HEK293T (cell line): ENCODE results near the gene MITF.

ENCODE experiments used
- ARNT ChIP-seq: fragments of 450-650 bp; IDR thresholded peaks from 2 replicates; pipeline ENCODE4 v1.6.1; 2017; ENCODE audit warnings: mild to moderate bottlenecking
- BHLHE40 ChIP-seq: fragments of 450-650 bp; IDR thresholded peaks from 2 replicates; pipeline ENCODE4 v1.6.1; 2016; ENCODE audit warnings: mild to moderate bottlenecking, moderate library complexity, borderline replicate concordance
- ELF4 ChIP-seq: fragments of 450-650 bp; IDR thresholded peaks from 2 replicates; pipeline ENCODE4 v1.6.1; 2017; ENCODE audit warnings: antibody characterized with exemption
- FOXA1 ChIP-seq: fragments of 450-650 bp; IDR thresholded peaks from 2 replicates; pipeline ENCODE4 v1.6.1; 2016; ENCODE audit warnings: mild to moderate bottlenecking
- FOXK2 ChIP-seq: fragments of 450-650 bp; IDR thresholded peaks from 2 replicates; pipeline ENCODE4 v1.6.1; 2016; ENCODE audit warnings: mild to moderate bottlenecking
- L3MBTL2 ChIP-seq: fragments of 450-650 bp; conservative IDR thresholded peaks from 2 replicates; pipeline ENCODE4 v1.6.1; 2016; ENCODE audit warnings: mild to moderate bottlenecking
- LEF1 ChIP-seq: fragments of 450-650 bp; IDR thresholded peaks from 2 replicates; pipeline ENCODE4 v1.6.1; 2017; ENCODE audit warnings: mild to moderate bottlenecking, borderline replicate concordance
- NFRKB ChIP-seq: fragments of 450-650 bp; IDR thresholded peaks from 2 replicates; pipeline ENCODE4 v1.6.1; 2016; ENCODE audit warnings: mild to moderate bottlenecking, moderate library complexity
- SUZ12 ChIP-seq: fragments of 450-650 bp; IDR thresholded peaks from 2 replicates; pipeline ENCODE4 v1.6.1; 2016; ENCODE audit warnings: mild to moderate bottlenecking
- TARDBP ChIP-seq: fragments of 450-650 bp; IDR thresholded peaks from 2 replicates; pipeline ENCODE4 v1.6.1; 2016
- TF ChIP-seq, protein P1 (sequence below): fragments of 450-650 bp; IDR thresholded peaks from 2 replicates; pipeline ENCODE4 v1.6.1; 2016

DNA sequence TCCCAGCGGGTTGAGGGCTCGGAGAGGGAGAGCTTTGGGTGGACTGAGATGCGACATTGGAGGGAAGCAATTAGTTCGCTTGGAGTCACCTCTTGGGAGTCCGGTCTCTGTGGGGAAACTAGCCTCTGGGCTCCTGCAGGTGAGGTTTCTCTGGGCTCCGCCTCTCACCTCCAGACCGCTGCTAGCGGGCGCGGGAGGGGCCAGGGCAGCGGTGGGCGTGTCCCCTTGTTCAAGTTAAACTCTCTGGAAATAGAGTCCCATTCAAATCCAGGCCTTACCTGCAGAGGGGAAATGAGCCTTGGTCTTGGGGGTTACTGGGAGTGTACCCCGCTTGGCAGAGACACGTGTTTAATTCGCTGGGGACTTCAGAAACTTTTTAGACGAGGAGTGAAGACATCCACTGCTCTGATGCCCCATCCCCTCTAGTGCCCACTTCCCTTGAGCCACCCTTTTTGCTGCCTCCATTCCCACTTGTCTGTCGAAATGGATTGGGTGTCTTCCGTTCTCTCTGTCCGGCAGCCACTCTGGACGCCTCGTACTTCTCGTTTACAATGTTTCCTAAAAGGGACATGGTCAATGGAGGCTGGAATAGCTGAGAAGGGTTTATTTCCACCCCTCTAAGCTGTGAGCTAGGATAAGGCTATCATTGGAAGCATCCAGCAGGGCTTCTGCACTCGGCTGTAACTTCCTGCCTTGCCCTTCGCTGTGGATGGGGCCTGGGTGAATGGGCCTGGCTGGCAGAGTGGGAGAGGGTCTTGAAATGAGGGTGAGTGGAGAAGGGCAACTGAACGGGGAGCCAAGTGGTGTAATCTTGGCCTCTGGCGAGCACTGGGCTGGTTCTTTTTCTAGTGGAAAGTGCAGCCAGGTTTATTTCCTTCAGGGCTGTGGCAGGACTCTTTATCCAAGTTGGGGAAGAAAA is 1.1 kb downstream of the MITF start:
- TF ChIP-seq SUZ12: no peak
- TF ChIP-seq NFRKB: no peak
- no peak for TF ChIP-seq FOXK2
- TF ChIP-seq L3MBTL2: no peak
- TF ChIP-seq TARDBP: no peak
- TF ChIP-seq LEF1: no peak
- TF ChIP-seq, protein P1, sequence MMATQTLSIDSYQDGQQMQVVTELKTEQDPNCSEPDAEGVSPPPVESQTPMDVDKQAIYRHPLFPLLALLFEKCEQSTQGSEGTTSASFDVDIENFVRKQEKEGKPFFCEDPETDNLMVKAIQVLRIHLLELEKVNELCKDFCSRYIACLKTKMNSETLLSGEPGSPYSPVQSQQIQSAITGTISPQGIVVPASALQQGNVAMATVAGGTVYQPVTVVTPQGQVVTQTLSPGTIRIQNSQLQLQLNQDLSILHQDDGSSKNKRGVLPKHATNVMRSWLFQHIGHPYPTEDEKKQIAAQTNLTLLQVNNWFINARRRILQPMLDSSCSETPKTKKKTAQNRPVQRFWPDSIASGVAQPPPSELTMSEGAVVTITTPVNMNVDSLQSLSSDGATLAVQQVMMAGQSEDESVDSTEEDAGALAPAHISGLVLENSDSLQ: no peak
- TF ChIP-seq ELF4: no peak
- no peak for TF ChIP-seq BHLHE40
- TF ChIP-seq FOXA1: no peak
- no peak for TF ChIP-seq ARNT
